Dedifferentiated amniotic fluid mesenchymal stem cell (primary cell): ENCODE data around the gene QRSL1.
"Not testable (repeated sequence)": the region's sequence is repeated elsewhere in the genome, so short reads cannot be mapped to it uniquely, and the experiment has no call there.

Source experiments
- DNase-seq: peaks from one replicate; pipeline ENCODE4 v3.0.0-alpha.2; 2016; ENCODE audit errors: extremely low spot score

Gene QRSL1

GRCh38 chr6:106629103-106629858 is at the start of gene QRSL1, which contains the start of gene RTN4IP1:
TSS of gene QRSL1 (plus strand) at chr6:106629578. CDS start at chr6:106629682, 104 bp downstream.
TSS of gene RTN4IP1 (minus strand) at chr6:106629498. CDS start at chr6:106629021, 477 bp downstream.
- peak; percentile 94 for DNase-seq

GRCh38 chr6:106581468-106581867 is 47.9 kb upstream of the QRSL1 start:
- DNase-seq, result no peak

- DNase-seq, result no peak
These were observed 42.5 kb upstream of the QRSL1 start for GRCh38 chr6:106586815-106587415.

- DNase-seq, result not testable (repeated sequence)
These were observed 40.4 kb upstream of the QRSL1 start for GRCh38 chr6:106588937-106589336.

GRCh38 chr6:106591111-106591825 is 38.1 kb upstream of the QRSL1 start:
- DNase-seq, result peak; percentile 47

GRCh38 chr6:106599440-106599839 is 29.9 kb upstream of the QRSL1 start:
- no peak for DNase-seq

- no peak for DNase-seq
These were observed 29.0 kb upstream of the QRSL1 start for GRCh38 chr6:106600329-106600728.

- no peak for DNase-seq
These were observed 21.2 kb upstream of the QRSL1 start for GRCh38 chr6:106608080-106608668.

- DNase-seq, result no peak
These were observed 19.7 kb upstream of the QRSL1 start for GRCh38 chr6:106609699-106610098.

GRCh38 chr6:106611030-106611429 is 18.3 kb upstream of the QRSL1 start:
- no peak for DNase-seq

- no peak for DNase-seq
These were observed 16.5 kb upstream of the QRSL1 start for GRCh38 chr6:106612671-106613416.

GRCh38 chr6:106613590-106613989 is 15.8 kb upstream of the QRSL1 start:
- no peak for DNase-seq

- DNase-seq, result no peak
These were observed 15.2 kb upstream of the QRSL1 start for GRCh38 chr6:106614166-106614565.

GRCh38 chr6:106614592-106615257 is 14.7 kb upstream of the QRSL1 start:
- DNase-seq, result no peak

- no peak for DNase-seq
These were observed 12.1 kb upstream of the QRSL1 start for GRCh38 chr6:106617302-106617701.

- DNase-seq, result no peak
These were observed 11.5 kb upstream of the QRSL1 start for GRCh38 chr6:106617857-106618256.

- no peak for DNase-seq
These were observed 11.1 kb upstream of the QRSL1 start for GRCh38 chr6:106618324-106618723.

- DNase-seq, result no peak
These were observed 10.2 kb upstream of the QRSL1 start for GRCh38 chr6:106619223-106619622.

GRCh38 chr6:106620931-106621672 is 8.3 kb upstream of the QRSL1 start:
- no peak for DNase-seq

GRCh38 chr6:106622412-106622811 is 7.0 kb upstream of the QRSL1 start:
- no peak for DNase-seq
